Fibroblast of pulmonary artery (primary cell): Measurements from ENCODE around the gene AWAT2.

Experiments used
- DNase-seq: peaks from one replicate; pipeline ENCODE4 v3.0.0-alpha.2; 2010; ENCODE audit warnings: low read depth
- H3K4me3 ChIP-seq: replicated peaks from 2 replicates; pipeline ENCODE4 v1.5.1; 2011; ENCODE audit warnings: low read depth, mild to moderate bottlenecking, control low read depth, low read length, moderate library complexity
- CTCF ChIP-seq: IDR thresholded peaks from 2 replicates; pipeline ENCODE4 v1.5.1; 2011; ENCODE audit warnings: mild to moderate bottlenecking, control low read depth, low read length, inconsistent platforms; ENCODE audit errors: missing control alignments

AWAT2 gene

GRCh38 chrX:70049925-70050324 lies at the start of gene AWAT2:
Gene AWAT2, minus strand, starts transcription at chrX:70049938. Its CDS starts 6 bp downstream, at chrX:70049932.
- no peak for TF ChIP-seq CTCF
- peak; percentile 6 for DNase-seq
- H3K4me3 ChIP-seq = no peak within 1 kb of the TSS

GRCh38 chrX:70096052-70096451 lies 46.3 kb upstream of the AWAT2 start:
- peak; percentile 43 for TF ChIP-seq CTCF
- no peak overlapping the region for H3K4me3 ChIP-seq
- peak; percentile 54 for DNase-seq

- DNase-seq = no peak
- TF ChIP-seq CTCF = no peak
- no peak overlapping the region for H3K4me3 ChIP-seq
These were observed 42.5 kb upstream of the AWAT2 start for GRCh38 chrX:70092247-70092646.

GRCh38 chrX:70089604-70090297 lies 40.0 kb upstream of the AWAT2 start:
- TF ChIP-seq CTCF = no peak
- peak; percentile 28 for DNase-seq
- no peak overlapping the region for H3K4me3 ChIP-seq

GRCh38 chrX:70088751-70089150 lies 39.0 kb upstream of the AWAT2 start:
- no peak overlapping the region for H3K4me3 ChIP-seq
- TF ChIP-seq CTCF = no peak

GRCh38 chrX:70087857-70088630 lies 38.3 kb upstream of the AWAT2 start:
- no peak overlapping the region for H3K4me3 ChIP-seq
- TF ChIP-seq CTCF = no peak
- DNase-seq = peak; percentile 57

More at GRCh38 chrX:70088751-70089150, 39.0 kb upstream of the AWAT2 start:
- DNase-seq = no peak
